ENCODE results near the gene YLPM1. TPM values are rescaled to one million over a fixed set of nuclear protein-coding genes. Genes with fewer than 3 reads are reported as not detected.

YLPM1 gene
- total and polyA plus RNA-seq, 8 donors: 11.9 to 114 (median 42.9) TPM

GRCh38 chr14:74784634-74785033 lies 21.5 kb downstream of the YLPM1 start:
- intact Hi-C loops (cut with DNase I; ENCODE audit: low total_unique reads): no loop called here
- Histone ChIP-seq H3K9me3 (no peaks in the 10 kb centered on the region), H3K4me3 (no peak overlapping the region), H3K27me3 (no peaks in the 10 kb centered on the region), H3K27ac (no peak overlapping the region), H3K36me3 (peaks cover 25 to 92% (median 80%) of the 10 kb centered on the region in 4 donors), H3K4me1 (peaks cover 0 to 12% (median 0%) of the 10 kb centered on the region in 4 donors)
- no peak for TF ChIP-seq POLR2A (IDR thresholded peaks at IDR 0.05)
- TF ChIP-seq POLR2AphosphoS5 (IDR thresholded peaks at IDR 0.05): no peak
- no peak for TF ChIP-seq EP300 (IDR thresholded peaks at IDR 0.05)
- DNase-seq: no peak

GRCh38 chr14:74785056-74785613 lies 22.0 kb downstream of the YLPM1 start:
- no peaks in the 10 kb centered on the region for H3K27me3 ChIP-seq
- WGBS, 5 donors: 26 to 57% (median 42%) methylated on average over 1 of the region's 1 CpG
- DNase-seq: no peak
- H3K36me3 ChIP-seq: peaks cover 22 to 87% (median 75%) of the 10 kb centered on the region in 4 donors
- TF ChIP-seq CTCF (IDR thresholded peaks at IDR 0.05) (no peak), POLR2A (IDR thresholded peaks at IDR 0.05) (no peak), EP300 (IDR thresholded peaks at IDR 0.05) (no peak), POLR2AphosphoS5 (IDR thresholded peaks at IDR 0.05) (no peak)
- intact Hi-C loops (cut with DNase I; ENCODE audit: low total_unique reads): no loop called here
- no peaks in the 10 kb centered on the region for H3K9me3 ChIP-seq
- H3K27ac ChIP-seq: no peak overlapping the region
- peaks cover 0 to 12% (median 0%) of the 10 kb centered on the region in 4 donors for H3K4me1 ChIP-seq
- H3K4me3 ChIP-seq: no peak overlapping the region

- WGBS, 5 donors: 67 to 80% (median 76%) methylated on average over 2 of the region's 2 CpGs
Observed at GRCh38 chr14:74786796-74787315, 23.7 kb downstream of the YLPM1 start.

GRCh38 chr14:74792249-74793039 lies 29.3 kb downstream of the YLPM1 start:
- H3K9me3 ChIP-seq: no peaks in the 10 kb centered on the region
- intact Hi-C loops (cut with DNase I; ENCODE audit: low total_unique reads): no loop called here
- H3K4me1 ChIP-seq: peaks cover 0 to 31% (median 12%) of the 10 kb centered on the region in 4 donors
- H3K27ac ChIP-seq: peak overlapping the region in 1 of 5 donors; percentile 2
- peak in 1 of 2 donors; percentile 25 for DNase-seq
- H3K27me3 ChIP-seq: no peaks in the 10 kb centered on the region
- no peak overlapping the region for H3K4me3 ChIP-seq
- WGBS, 5 donors: 49 to 64% (median 57%) methylated on average over 7 of the region's 7 CpGs
- peaks cover 4 to 34% (median 22%) of the 10 kb centered on the region in 4 donors for H3K36me3 ChIP-seq
- TF ChIP-seq POLR2AphosphoS5 (IDR thresholded peaks at IDR 0.05): no peak
- no peak for TF ChIP-seq EP300 (IDR thresholded peaks at IDR 0.05)
- TF ChIP-seq POLR2A (IDR thresholded peaks at IDR 0.05): no peak
- TF ChIP-seq CTCF (IDR thresholded peaks at IDR 0.05): no peak

More at GRCh38 chr14:74786796-74787315, 23.7 kb downstream of the YLPM1 start:
- peaks cover 7 to 70% (median 58%) of the 10 kb centered on the region in 4 donors for H3K36me3 ChIP-seq
- no peak for DNase-seq
- H3K27me3 ChIP-seq: no peaks in the 10 kb centered on the region
- no peak overlapping the region for H3K4me3 ChIP-seq
- TF ChIP-seq CTCF (IDR thresholded peaks at IDR 0.05) (no peak), POLR2A (IDR thresholded peaks at IDR 0.05) (no peak), EP300 (IDR thresholded peaks at IDR 0.05) (no peak), POLR2AphosphoS5 (IDR thresholded peaks at IDR 0.05) (no peak)
- intact Hi-C loops (cut with DNase I; ENCODE audit: low total_unique reads): no loop called here
- H3K27ac ChIP-seq: no peak overlapping the region
- no peaks in the 10 kb centered on the region for H3K9me3 ChIP-seq
- peaks cover 0 to 15% (median 0%) of the 10 kb centered on the region in 4 donors for H3K4me1 ChIP-seq

Measured in stomach (tissue), 9 donors.